Adrenal gland (tissue), 5 donors: Measurements from ENCODE around the gene TBC1D19.

Experiments
- CTCF ChIP-seq, 6 experiments: fragments of 450-650 bp in 4 of 6; fragments of 200-600 bp in 2 of 6; sonication (generic) in 1 of 6; IDR thresholded peaks; 1 replicate in 5 of 6; 2 replicates in 1 of 6; pipeline versions ENCODE4 v1.5.1 to v1.8.0; 2016 to 2021; ENCODE audit warnings: antibody characterized with exemption in 6 of 6, mild to moderate bottlenecking in 2 of 6, moderate library complexity in 1 of 6
- POLR2A ChIP-seq, 2 donors: fragments of 450-650 bp; IDR thresholded peaks; one replicate each; pipeline ENCODE4 v1.6.1; 2017; ENCODE audit warnings: antibody characterized with exemption in 2 of 2, mild to moderate bottlenecking in 2 of 2, moderate library complexity in 1 of 2
- donor health status: DM: no; HTN: no; CAD: no.

GRCh38 chr4:26574563-26574962 is 9.3 kb upstream of the TBC1D19 start:
- TF ChIP-seq CTCF (IDR thresholded peaks at IDR 0.05): no peak
- TF ChIP-seq POLR2A (IDR thresholded peaks at IDR 0.05): no peak
